ENCODE results near the gene PIP5K1B. TPM values are rescaled to one million over a fixed set of nuclear protein-coding genes. Genes with fewer than 3 reads are reported as not detected.

PIP5K1B gene
- total RNA-seq, 2 experiments from 2014 or later: 2.3 to 3.1 TPM

DNA sequence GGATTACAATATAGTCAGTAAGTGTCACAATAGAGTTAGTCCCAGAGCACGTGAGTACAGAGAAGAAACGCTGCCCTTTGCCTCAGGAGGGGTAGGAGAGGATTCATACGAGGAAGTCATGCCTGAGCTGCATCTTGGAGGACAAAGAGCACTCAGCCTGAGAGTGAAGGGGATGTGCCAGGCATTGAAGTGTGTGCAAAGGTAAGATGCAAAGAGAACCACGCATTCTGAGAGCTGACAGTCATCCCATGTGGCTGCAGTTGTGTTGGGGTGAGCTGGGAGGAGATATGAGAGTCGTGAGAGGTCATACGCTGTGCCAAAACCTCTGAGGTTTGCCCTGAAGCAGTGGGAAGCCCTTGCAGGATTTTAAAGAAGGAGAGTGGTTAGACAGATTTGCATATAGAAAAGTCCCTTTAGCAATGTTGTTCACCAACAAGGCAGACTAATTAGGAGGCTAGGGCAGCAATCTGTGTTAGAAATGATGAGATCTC, 97.5 kb downstream of the PIP5K1B start:
- CTCF ChIA-PET: interaction anchor here (1.0 kb wide), 1 partner anchor 197 kb away, joined by 3 read pairs; no protein-coding TSS in a partner anchor
- POLR2A ChIA-PET: no interaction called here

DNA sequence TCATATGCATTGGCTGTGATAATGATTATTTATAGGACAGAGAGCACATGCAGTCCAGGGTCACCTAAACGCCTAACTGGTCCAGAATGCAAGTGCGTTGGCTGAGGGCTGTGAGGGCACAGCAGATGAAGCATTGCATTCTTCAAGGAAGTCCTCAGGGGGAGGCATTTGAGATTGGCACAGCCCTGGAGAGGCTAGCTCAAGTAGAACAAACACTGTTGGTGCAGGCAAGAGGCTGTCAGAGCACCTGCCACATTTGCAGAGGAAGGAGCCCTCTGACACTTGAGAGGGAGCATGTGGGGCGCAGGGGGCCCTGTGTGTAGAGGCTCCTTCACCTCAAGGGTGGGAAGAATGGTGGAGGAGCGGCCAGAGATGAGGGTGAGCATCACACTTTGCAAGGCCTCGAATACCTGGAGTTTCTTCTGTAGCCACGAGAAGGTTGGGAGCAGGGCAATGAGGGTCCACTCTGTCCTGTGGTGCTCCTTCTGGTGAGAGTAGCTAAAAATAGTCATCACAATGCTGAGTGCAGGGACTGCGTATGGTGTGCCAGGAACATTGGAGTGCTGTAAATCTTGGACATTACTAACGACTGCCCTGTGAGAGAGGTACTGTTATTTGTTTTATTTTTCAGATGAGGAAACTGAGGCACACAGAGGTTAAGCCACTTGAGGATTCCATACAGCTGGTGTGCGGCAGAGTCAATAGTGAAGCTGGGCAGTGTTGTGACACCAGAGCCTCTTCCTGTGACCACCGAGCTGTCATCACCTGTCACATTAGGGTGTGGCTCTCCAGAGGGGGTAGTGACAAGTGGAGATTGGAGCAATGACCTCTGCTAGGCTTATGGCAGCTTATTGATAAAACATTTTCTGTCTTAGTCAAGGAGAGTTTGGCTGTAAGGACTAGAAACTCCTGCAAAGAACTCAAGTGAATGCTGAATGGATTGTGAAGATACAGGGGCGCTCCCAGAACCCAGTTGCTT, 100.2 kb downstream of the PIP5K1B start:
- POLR2A ChIA-PET: no interaction called here
- CTCF ChIA-PET: interaction anchor here (0.6 kb wide), 1 partner anchor 19 kb away, joined by 3 read pairs; no protein-coding TSS in a partner anchor

DNA sequence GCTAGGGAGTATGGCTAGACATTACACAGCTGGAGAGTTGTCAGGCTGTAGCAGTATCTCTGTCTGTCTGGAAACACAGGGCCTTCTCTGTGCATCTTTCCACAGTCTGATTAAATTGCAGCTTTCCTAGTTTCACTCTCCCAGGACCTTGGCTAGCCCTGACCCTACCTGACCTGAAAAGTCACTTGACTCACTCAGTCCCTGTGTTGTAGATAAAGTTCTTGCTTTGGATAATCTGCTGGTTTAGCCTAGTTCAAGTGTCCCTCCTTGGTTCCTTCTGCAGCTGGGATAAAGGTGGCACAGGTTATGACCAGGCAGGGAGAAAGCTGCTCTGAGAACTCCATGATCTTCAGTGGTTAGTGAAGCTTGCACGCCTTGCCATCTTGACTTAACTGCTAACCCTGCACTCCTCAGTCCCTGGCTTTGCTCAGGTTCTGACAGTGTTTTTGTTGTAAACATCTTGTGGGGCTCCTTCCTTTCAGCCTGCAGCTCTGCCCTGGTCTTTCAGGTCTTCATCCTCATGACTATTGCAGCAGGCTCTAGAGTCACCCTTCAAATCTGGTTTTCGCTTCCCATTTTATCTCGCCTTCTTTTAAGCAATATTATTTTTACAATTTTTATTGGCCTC, 101.0 kb downstream of the PIP5K1B start:
- CTCF ChIA-PET: no interaction called here

DNA sequence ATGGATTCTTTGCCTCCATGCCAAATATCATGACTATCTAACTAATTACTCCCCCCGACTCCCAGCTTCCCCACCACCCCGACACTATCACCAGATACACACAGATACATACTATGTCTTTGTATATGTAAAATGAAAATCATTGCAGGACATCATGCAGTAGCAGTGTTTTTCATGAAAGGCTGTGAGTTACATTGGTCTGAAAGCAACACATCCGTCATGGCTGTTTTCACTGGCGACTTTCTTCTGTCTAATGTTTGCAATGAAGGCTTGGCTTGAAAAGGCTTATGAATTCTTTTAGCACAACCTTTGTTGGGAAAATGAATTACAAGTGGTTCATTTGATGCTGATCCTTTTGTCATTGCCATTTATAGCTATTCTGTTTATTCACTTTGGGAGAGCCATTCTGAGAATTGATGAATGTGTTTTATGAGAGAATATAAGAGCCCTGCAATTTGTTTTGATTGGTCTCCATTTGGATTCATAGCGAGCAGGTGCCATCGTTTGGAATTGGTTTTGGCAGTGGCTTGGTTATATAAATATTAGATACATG, 103.4 kb downstream of the PIP5K1B start:
- ChIA-PET POLR2A (no interaction called here), CTCF (no interaction called here)

More for the DNA sequence above, 101.0 kb downstream of the PIP5K1B start:
- POLR2A ChIA-PET: no interaction called here

DNA sequence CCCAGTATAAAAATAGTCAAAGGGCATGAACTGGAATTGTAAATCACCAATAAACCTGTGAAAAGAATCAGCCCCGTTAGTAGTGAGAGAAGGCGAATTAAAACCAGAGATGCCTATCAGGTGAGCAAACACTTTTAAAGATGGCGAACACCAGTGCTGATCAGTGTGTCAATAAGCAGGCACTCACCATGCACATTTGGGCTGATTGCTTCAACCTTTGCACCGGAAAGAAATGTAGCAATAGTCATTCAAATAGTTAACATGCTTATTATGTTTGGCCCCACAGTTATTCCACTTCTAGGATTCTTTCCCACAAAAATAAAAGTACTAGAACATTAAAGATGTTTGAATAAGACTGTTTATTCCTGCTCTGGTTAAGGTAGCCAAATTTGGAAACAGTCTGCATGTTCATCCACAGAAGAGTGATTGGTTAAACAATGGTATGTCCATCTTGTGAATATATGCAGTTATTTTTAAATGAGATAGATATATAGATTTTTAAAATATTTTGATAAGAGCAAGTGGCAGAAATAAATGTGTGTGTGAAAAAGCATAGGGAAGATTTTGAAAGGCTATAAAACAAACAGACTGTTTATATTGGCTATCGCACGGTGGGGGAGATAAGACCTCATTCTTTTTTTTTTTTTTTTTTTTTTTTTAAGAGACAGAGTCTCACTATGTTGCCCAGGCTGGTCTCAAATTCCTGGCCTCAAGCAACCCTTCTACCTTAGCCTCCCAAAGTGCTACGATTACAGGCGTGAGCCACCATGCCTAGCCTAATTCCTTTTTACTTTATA, 112.2 kb downstream of the PIP5K1B start:
- POLR2A ChIA-PET: no interaction called here

DNA sequence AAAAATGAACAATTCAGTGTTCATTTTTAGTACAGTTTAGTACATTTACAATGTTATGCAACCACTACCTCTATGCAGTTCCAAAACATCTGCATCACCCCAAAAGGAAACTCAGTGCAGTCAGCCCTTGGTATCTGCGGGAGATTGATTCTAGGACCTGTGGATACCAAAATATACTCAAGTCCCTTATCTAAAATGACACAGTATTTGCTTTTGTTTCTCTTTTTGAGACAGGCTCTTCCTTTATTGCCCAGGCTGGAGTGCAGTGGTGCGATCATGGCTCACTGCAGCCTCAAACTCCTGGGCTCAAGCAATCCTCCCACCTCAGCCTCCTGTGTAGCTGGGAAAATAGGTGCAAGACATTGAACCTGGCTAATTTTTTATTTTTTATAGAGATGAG, 114.0 kb downstream of the PIP5K1B start:
- ChIA-PET POLR2A (no interaction called here), CTCF (no interaction called here)

More for the DNA sequence above, 112.2 kb downstream of the PIP5K1B start:
- CTCF ChIA-PET: no interaction called here

GRCh38 chr9:68821911-68822310, 116.9 kb downstream of the PIP5K1B start:
- ChIA-PET CTCF (no interaction called here), POLR2A (no interaction called here)

GRCh38 chr9:68822596-68823165, 117.6 kb downstream of the PIP5K1B start:
- ChIA-PET CTCF (no interaction called here), POLR2A (no interaction called here)

DNA sequence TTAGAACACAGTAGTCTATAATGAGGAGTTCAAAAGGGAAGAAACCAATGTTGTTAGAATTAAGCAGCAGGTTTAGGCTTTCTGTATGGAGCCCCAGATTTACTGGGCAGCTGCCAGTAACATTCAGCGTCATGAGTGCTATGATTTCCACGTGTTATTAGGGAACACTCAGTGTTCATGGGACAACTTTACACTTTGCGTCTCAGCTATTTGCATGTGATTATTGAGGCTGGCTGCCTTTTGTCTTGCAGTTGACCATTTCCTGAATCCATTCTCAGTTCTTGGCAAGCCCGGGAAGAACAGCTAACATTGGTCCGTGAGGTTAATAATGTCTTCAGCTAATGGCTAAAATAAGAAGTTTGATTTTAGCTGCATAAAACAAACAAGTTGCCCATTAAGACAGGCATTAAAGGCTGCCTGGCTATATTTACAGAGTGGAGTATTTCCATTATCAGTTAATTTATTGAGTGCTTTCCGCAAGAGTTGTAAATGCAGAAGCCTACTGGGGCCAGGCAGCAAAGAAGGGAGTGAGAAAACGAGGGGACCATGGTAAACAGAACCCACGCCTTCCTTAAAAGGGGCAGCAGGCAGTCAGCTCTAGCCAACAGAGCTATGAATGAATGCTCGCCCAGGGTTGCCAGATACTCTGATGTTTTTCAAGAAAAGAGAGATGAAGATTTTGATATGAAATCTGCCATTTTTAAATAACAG, 120.9 kb downstream of the PIP5K1B start:
- CTCF ChIA-PET: no interaction called here

GRCh38 chr9:68827837-68828744, 123.1 kb downstream of the PIP5K1B start:
- ChIA-PET CTCF (no interaction called here), POLR2A (no interaction called here)

More for the DNA sequence above, 120.9 kb downstream of the PIP5K1B start:
- POLR2A ChIA-PET: no interaction called here

DNA sequence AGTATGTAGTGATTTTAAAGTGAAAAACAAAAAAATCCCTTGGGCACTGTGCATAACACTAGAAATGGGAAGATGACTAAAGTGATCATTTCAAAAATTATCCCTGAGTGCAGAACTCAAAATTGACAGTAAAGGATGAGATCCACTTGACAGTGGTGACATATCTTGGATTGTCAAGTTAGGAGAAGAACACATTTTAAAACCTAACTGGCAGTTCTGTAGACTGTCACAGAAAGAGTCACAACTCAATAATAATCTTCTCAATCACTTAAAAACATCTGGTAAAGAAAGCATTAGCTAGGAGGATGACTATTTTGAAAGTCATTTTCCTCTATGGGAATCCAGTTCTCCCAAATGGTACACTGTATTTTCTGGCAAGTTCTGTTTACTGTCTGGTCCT, 127.1 kb downstream of the PIP5K1B start:
- ChIA-PET POLR2A (no interaction called here), CTCF (no interaction called here)

DNA sequence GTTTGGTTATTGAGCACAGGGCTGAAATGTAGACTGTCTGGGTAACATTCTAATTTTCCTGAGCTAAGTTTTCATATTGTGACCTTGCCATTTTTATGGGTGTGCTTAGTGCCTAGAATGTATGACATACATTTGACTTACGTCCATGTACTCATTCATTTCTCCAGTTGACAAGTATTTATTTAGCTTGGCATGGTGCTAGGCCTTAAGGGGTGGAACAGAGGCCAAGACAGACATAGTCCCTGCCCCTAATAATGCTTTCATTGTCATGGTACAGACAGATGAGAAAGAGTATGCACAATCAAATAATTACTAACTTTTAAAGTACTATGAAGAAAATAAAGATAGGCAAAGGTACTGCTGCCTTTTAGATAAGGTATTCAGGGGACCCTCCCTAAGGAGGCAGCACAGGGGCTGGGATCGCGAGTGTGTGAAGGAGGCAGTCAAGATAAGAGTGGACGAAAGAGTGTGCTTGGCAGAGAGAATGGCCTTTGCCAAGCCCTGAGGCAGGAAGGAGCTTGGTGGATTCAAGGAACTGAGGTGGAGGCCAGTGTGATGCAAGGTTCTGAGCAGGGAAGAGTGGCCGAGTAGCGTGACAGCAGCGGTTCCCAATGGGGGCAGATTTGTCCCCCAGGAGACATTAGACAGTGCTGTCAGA, 128.0 kb downstream of the PIP5K1B start:
- ChIA-PET POLR2A (no interaction called here), CTCF (no interaction called here)

DNA sequence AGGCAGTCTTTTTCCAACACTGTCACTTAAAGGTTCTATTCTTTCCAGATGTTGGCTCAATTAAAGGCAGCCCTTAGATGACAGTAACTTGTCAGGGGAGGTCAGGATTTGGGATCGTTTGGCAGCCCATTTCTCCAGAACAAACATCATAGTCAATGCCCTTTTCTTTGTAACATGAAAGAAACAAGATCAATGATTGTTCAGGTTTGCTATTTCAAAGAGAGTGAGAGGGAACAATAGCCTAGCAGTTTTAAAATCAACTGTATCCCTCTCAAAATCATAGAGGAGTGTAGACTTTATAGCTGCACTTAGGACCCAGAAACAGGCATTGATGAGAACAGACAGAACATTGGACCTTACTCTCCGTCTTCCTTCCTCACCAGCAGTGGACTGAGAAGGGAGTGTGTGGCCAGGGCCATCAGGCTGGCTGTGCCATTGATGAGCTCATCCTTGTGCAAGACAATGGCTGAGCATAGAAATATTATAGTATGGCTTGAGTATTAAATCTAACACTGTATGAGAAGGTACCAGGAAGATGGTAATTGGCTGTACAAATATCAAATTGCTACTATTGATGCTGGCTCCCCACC, 130.0 kb downstream of the PIP5K1B start:
- ChIA-PET POLR2A (no interaction called here), CTCF (no interaction called here)

DNA sequence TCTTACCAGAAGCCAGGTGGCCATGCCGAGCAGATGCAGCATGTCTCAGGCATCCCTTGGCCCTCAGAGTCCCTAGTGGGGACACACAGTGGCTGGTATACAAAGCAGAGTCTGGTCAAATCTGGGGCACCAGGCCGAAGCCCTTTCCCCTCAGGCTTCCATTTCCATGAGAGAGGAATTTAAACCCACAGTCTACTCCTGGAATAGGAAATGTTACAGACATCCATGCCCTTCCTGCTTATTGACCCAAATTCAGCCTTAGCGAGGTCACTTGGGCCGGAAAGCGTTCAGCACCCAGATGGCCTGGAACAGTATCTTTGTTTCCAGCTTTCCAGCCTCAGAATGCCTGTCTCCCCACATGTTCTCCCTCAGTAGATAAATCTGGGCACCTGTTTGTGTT, 131.7 kb downstream of the PIP5K1B start:
- ChIA-PET CTCF (no interaction called here), POLR2A (no interaction called here)

- POLR2A ChIA-PET: no interaction called here
- CTCF ChIA-PET: interaction anchor here (0.6 kb wide), 1 partner anchor 31 kb away, joined by 5 read pairs; no protein-coding TSS in a partner anchor
These were observed 133.2 kb downstream of the PIP5K1B start for GRCh38 chr9:68838245-68838644.

DNA sequence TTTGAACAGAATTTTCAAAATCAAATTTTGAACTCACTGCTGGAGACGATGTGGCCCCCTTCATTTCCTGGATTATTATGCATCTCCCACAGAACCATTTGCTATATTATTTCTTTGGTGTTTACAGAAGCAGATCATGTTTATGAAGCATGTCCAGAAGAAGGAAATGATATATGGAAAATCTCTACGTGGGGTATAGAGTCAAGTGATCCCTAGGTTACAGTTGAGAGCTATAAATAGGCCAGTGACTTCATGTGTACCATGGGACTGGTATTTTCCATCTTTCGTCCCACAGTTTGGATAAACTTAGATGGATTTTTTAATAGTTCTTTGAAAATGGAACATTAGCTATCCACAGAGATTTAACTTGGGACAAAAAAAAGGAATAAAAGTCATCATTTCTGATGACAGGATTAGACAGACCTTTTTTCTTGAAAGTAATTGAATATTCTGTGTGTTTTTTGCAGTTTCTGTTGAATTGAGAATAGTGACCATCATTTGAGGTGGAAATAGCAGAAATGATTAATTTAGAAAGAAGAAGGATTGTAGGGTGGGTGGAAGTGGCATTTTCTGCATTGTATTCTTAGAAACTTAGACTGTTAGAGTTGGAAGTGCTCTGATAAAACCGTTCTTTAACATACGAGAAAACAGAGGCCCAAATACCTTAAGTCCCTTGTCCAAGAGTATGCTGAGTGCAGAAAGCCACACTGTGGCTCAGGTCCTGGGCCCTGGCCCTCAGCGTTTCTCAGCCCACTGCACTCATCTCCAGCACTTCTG, 136.4 kb downstream of the PIP5K1B start:
- POLR2A ChIA-PET: no interaction called here
- CTCF ChIA-PET: no interaction called here

Data from activated CD8-positive, alpha-beta memory T cell treated with anti-CD3 and anti-CD28 coated beads for 36 hours (primary cell).